Stimulated activated CD4-positive, alpha-beta T cell treated with anti-CD3 and anti-CD28 coated beads, Interleukin-2, amount 100 ng/mL, for 48 hours (primary cell): ENCODE results near the gene ROBO2.

Experiments
- DNase-seq, 2 donors: peaks; one replicate each; pipeline ENCODE4 v3.0.0-alpha.2; 2020

The ROBO2 gene

GRCh38 chr3:77053795-77054194 is 13.9 kb downstream of the ROBO2 start:
- DNase-seq = no peak

- DNase-seq = no peak
Measured at GRCh38 chr3:77055841-77056341, 16.0 kb downstream of the ROBO2 start.

- no peak for DNase-seq
Measured at GRCh38 chr3:77059354-77059753, 19.5 kb downstream of the ROBO2 start.

GRCh38 chr3:77063423-77063822 is 23.5 kb downstream of the ROBO2 start:
- no peak for DNase-seq

GRCh38 chr3:77065750-77066149 is 25.9 kb downstream of the ROBO2 start:
- DNase-seq = no peak

GRCh38 chr3:77066829-77067228 is 26.9 kb downstream of the ROBO2 start:
- DNase-seq = no peak

GRCh38 chr3:77068808-77069207 is 28.9 kb downstream of the ROBO2 start:
- DNase-seq = no peak

GRCh38 chr3:77071364-77071763 is 31.5 kb downstream of the ROBO2 start:
- no peak for DNase-seq

- no peak for DNase-seq
Measured at GRCh38 chr3:77071809-77072208, 31.9 kb downstream of the ROBO2 start.

- DNase-seq = no peak
Measured at GRCh38 chr3:77072232-77072631, 32.3 kb downstream of the ROBO2 start.

GRCh38 chr3:77078279-77078678 is 38.4 kb downstream of the ROBO2 start:
- DNase-seq = no peak

- DNase-seq = no peak
Measured at GRCh38 chr3:77079988-77080610, 40.2 kb downstream of the ROBO2 start.

GRCh38 chr3:77081240-77081661 is 41.4 kb downstream of the ROBO2 start:
- DNase-seq = no peak

GRCh38 chr3:77084511-77084910 is 44.6 kb downstream of the ROBO2 start:
- DNase-seq = no peak

- DNase-seq = no peak
Measured at GRCh38 chr3:77086408-77086807, 46.5 kb downstream of the ROBO2 start.

- no peak for DNase-seq
Measured at GRCh38 chr3:77091809-77092208, 51.9 kb downstream of the ROBO2 start.

- no peak for DNase-seq
Measured at GRCh38 chr3:77093101-77093500, 53.2 kb downstream of the ROBO2 start.

GRCh38 chr3:77096145-77096544 is 56.2 kb downstream of the ROBO2 start:
- DNase-seq = no peak

GRCh38 chr3:77096966-77097890 is 57.3 kb downstream of the ROBO2 start:
- DNase-seq = no peak

GRCh38 chr3:77102951-77103769 is 63.3 kb downstream of the ROBO2 start:
- DNase-seq = no peak

GRCh38 chr3:77122652-77123051 is 82.8 kb downstream of the ROBO2 start:
- DNase-seq = no peak

GRCh38 chr3:77125966-77126365 is 86.1 kb downstream of the ROBO2 start:
- no peak for DNase-seq

GRCh38 chr3:77134769-77135168 is 94.9 kb downstream of the ROBO2 start:
- DNase-seq = no peak
